Brain microvascular endothelial cell (primary cell): Measurements from ENCODE around the gene JMJD7.

Source experiments
- DNase-seq: peaks from one replicate; pipeline ENCODE4 v3.0.0-alpha.2; 2020
- H3K27ac ChIP-seq: fragments of 250-450 bp; sonication (Bioruptor Pico); 2 replicates; pipeline ENCODE4 v1.5.1; 2020; ENCODE audit warnings: mild to moderate bottlenecking, moderate library complexity
- H3K27me3 ChIP-seq: fragments of 250-450 bp; sonication (Bioruptor Pico); replicated peaks from 2 replicates; pipeline ENCODE4 v1.5.1; 2020; ENCODE audit warnings: mild to moderate bottlenecking
- H3K36me3 ChIP-seq: fragments of 250-450 bp; sonication (Bioruptor Pico); replicated peaks from 2 replicates; pipeline ENCODE4 v1.5.1; 2020; ENCODE audit warnings: mild to moderate bottlenecking
- H3K4me3 ChIP-seq: 2 replicates; pipeline ENCODE4 v1.5.1; 2011; ENCODE audit warnings: low read depth, mild to moderate bottlenecking, control low read depth, low read length, moderate library complexity
- in situ Hi-C: cut with HindIII; loops from 2 replicates; pipeline ENCODE4 v1.10.0; 2017; ENCODE audit warnings: low sequenced_read_pairs, low pct_ligation_motif_present
- TF ChIP-seq, protein P1 (sequence below): IDR thresholded peaks from 2 replicates; pipeline ENCODE4 v1.5.1; 2011; ENCODE audit warnings: low read depth, mild to moderate bottlenecking, moderate library complexity, low read length, control low read depth, inconsistent platforms; ENCODE audit errors: missing control alignments

Gene JMJD7

DNA sequence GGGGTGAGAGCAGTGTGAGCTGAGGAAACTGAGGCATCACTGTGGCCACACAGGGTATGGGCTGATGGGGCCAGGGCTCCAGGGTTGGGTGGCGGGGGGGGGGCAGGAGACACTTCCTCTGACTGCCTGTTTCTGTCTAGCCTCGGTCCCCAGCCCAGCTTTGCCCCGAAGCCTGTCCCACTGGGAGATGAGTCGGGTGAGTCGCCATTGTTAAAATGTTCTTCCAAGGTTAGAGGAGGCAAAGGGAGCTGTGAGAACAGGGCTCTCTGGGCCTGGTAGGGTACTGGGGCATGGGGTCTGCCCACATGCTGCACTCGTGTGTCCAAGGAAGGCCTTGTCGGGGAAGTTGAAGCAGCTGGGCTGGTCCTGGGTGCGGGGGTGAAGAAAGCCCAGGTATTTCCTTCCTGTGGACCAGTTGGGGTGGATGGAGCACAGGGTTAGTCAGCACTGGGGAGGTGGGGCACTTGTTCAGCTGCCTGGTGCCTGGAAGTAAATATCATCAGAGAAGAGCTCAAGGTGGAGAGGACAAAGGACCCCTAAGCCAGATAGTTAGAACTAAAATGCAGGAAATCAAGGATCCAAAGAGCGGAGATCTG, 8.3 kb upstream of the JMJD7 start:
- TF ChIP-seq, protein P1, sequence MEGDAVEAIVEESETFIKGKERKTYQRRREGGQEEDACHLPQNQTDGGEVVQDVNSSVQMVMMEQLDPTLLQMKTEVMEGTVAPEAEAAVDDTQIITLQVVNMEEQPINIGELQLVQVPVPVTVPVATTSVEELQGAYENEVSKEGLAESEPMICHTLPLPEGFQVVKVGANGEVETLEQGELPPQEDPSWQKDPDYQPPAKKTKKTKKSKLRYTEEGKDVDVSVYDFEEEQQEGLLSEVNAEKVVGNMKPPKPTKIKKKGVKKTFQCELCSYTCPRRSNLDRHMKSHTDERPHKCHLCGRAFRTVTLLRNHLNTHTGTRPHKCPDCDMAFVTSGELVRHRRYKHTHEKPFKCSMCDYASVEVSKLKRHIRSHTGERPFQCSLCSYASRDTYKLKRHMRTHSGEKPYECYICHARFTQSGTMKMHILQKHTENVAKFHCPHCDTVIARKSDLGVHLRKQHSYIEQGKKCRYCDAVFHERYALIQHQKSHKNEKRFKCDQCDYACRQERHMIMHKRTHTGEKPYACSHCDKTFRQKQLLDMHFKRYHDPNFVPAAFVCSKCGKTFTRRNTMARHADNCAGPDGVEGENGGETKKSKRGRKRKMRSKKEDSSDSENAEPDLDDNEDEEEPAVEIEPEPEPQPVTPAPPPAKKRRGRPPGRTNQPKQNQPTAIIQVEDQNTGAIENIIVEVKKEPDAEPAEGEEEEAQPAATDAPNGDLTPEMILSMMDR = no peak
- no peaks in the 10 kb centered on the region for H3K27me3 ChIP-seq
- DNase-seq = no peak
- no peak overlapping the region for H3K4me3 ChIP-seq
- in situ Hi-C loops = no loop called here
- peaks cover 88% of the 10 kb centered on the region for H3K36me3 ChIP-seq
- no peak overlapping the region for H3K27ac ChIP-seq

DNA sequence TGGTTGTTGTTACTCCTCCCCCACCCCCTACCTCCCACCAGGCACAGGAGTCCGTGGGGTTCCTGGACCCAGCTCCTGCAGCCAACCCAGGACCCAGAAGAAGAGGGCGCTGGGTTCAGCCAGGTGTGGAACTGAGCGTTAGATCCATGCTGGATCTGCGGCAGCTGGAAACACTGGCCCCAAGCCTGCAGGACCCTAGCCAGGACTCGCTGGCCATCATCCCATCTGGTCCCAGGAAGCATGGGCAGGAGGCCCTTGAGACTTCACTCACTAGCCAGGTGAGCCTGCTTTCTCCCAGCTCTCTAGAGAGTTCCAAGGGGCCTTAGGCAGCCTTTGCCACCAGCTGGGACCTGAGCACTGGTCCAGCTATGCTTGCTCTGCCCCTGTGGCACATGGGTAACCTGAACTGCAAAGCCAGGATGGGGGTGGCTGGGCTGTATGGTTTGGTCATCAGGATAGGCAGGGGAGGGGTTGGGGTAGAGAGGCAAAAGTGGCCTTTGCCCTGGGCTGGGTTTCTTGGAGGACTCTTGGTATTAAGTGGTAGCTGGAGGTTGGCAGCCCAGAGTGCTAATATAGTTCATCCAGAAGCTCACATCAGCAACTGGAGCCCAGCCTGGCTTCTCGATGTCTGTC, 7.0 kb upstream of the JMJD7 start:
- no peak for DNase-seq
- Histone ChIP-seq H3K4me3 (no peak overlapping the region), H3K27me3 (no peaks in the 10 kb centered on the region), H3K27ac (no peak overlapping the region), H3K36me3 (peaks cover 84% of the 10 kb centered on the region)
- TF ChIP-seq, protein P1 = no peak
- in situ Hi-C loops = no loop called here

- in situ Hi-C loops = no loop called here
Measured at GRCh38 chr15:41821831-41822230, 6.1 kb upstream of the JMJD7 start.

DNA sequence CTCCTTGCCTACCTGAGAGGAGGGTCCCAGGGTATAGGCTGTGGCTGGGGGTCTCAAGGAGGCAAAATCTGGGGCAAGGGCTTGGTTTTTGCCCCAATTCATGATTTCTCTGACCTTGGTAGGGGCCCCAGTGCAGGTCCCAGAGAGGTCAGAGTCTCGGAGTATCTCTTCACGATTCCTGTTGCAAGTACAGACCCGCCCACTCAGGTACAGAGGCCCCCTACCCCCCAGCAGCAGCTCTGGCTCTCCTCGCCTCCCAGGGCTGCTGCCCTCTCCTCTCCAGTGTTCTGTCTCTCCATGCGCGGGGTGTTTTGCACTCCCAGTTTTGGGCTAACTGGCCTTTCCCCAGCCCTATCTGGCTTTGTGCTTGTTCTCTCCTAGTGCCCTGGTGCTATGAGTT, 5.4 kb upstream of the JMJD7 start:
- TF ChIP-seq, protein P1 = no peak
- Histone ChIP-seq H3K27me3 (no peaks in the 10 kb centered on the region), H3K4me3 (no peak overlapping the region), H3K27ac (no peak overlapping the region), H3K36me3 (peaks cover 71% of the 10 kb centered on the region)
- no peak for DNase-seq
- in situ Hi-C loops = no loop called here

More at GRCh38 chr15:41821831-41822230, 6.1 kb upstream of the JMJD7 start:
- no peaks in the 10 kb centered on the region for H3K27me3 ChIP-seq
- no peak for DNase-seq
- no peak overlapping the region for H3K27ac ChIP-seq
- no peak overlapping the region for H3K4me3 ChIP-seq
- TF ChIP-seq, protein P1 = no peak
- H3K36me3 ChIP-seq = peaks cover 76% of the 10 kb centered on the region

DNA sequence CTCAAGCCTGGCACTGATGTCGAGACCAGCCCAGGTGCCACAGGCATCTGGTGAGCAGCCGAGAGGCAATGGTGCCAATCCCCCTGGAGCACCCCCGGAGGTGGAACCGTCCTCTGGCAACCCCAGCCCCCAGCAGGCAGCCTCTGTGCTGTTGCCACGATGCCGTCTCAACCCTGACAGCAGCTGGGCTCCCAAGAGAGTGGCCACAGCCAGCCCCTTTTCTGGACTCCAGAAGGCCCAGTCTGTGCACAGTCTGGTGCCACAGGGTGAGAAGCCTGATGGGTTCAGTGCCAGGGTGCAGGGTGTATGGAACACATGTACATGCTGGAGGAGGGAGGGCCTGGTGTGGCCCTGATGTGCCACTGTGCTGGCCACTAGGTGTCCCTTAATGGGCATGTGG, 4.9 kb upstream of the JMJD7 start:
- Histone ChIP-seq H3K36me3 (peaks cover 66% of the 10 kb centered on the region), H3K4me3 (no peak overlapping the region), H3K27ac (no peak overlapping the region), H3K27me3 (no peaks in the 10 kb centered on the region)
- in situ Hi-C loops = no loop called here
- TF ChIP-seq, protein P1 = no peak
- no peak for DNase-seq

DNA sequence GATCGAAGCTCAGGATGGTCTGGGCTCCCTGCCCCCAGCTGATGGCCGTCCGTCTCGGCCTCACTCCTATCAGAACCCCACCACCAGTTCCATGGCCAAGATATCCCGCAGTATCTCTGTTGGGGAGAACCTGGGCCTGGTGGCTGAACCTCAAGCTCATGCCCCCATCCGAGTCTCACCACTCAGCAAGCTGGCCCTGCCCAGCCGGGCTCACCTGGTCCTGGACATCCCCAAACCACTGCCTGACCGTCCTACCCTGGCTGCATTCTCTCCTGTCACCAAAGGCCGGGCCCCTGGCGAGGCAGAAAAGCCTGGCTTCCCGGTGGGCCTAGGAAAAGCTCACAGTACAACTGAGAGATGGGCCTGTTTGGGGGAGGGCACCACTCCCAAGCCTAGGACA, 4.4 kb upstream of the JMJD7 start:
- in situ Hi-C loops = no loop called here
- peaks cover 60% of the 10 kb centered on the region for H3K36me3 ChIP-seq
- DNase-seq = no peak

More for the DNA sequence above, 4.4 kb upstream of the JMJD7 start:
- Histone ChIP-seq H3K27me3 (no peaks in the 10 kb centered on the region), H3K4me3 (no peak overlapping the region), H3K27ac (no peak overlapping the region)
- TF ChIP-seq, protein P1 = no peak
